Choroid plexus epithelial cell (primary cell): ENCODE data around the gene C1orf53.
A peak's percentile ranks its signal among the peaks of the same experiment; 100 is the strongest.
"Not testable (repeated sequence)": the region's sequence is repeated elsewhere in the genome, so short reads cannot be mapped to it uniquely, and the experiment has no call there.

Experiments used
- DNase-seq: peaks from one replicate; pipeline ENCODE4 v3.0.0-alpha.2; 2010; ENCODE audit warnings: low read depth
- H3K4me3 ChIP-seq: 2 replicates; pipeline ENCODE4 v1.5.1; 2011; ENCODE audit warnings: low read depth, mild to moderate bottlenecking, control low read depth, low read length, moderate library complexity
- TF ChIP-seq, protein P1 (sequence below): conservative IDR thresholded peaks from 2 replicates; pipeline ENCODE4 v1.5.1; 2011; ENCODE audit warnings: low read depth, mild to moderate bottlenecking, control low read depth, inconsistent platforms, low read length, moderate library complexity

C1orf53 gene

DNA sequence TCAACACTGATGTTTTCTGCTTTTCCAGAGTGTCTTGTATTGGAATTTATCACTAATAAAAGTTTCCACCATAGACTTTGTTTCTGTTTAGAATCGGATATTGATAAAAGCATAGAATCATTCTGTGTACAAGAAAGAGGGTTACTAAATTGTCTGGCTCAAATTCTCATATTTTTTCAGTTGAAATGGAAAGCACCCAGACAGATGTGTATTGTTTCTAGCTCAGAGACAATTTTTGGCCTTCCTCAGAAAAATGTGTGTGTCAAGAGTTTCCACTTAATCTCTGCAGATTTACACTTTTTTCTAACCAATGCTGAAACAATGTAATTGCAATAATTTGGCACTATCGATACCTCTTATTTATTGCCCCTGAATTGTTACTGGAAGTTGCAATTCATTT, 35.0 kb downstream of the C1orf53 start:
- DNase-seq, result no peak
- TF ChIP-seq, protein P1, sequence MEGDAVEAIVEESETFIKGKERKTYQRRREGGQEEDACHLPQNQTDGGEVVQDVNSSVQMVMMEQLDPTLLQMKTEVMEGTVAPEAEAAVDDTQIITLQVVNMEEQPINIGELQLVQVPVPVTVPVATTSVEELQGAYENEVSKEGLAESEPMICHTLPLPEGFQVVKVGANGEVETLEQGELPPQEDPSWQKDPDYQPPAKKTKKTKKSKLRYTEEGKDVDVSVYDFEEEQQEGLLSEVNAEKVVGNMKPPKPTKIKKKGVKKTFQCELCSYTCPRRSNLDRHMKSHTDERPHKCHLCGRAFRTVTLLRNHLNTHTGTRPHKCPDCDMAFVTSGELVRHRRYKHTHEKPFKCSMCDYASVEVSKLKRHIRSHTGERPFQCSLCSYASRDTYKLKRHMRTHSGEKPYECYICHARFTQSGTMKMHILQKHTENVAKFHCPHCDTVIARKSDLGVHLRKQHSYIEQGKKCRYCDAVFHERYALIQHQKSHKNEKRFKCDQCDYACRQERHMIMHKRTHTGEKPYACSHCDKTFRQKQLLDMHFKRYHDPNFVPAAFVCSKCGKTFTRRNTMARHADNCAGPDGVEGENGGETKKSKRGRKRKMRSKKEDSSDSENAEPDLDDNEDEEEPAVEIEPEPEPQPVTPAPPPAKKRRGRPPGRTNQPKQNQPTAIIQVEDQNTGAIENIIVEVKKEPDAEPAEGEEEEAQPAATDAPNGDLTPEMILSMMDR, result no peak

GRCh38 chr1:197937892-197938291, 35.5 kb downstream of the C1orf53 start:
- no peak for DNase-seq
- TF ChIP-seq, protein P1, result no peak

More for the DNA sequence above, 35.0 kb downstream of the C1orf53 start:
- H3K4me3 ChIP-seq, result no peak overlapping the region

GRCh38 chr1:197939159-197939980, 36.9 kb downstream of the C1orf53 start:
- H3K4me3 ChIP-seq, result not testable (repeated sequence)

More at GRCh38 chr1:197937892-197938291, 35.5 kb downstream of the C1orf53 start:
- no peak overlapping the region for H3K4me3 ChIP-seq

GRCh38 chr1:197942042-197942441, 39.6 kb downstream of the C1orf53 start:
- no peak for DNase-seq
- no peak overlapping the region for H3K4me3 ChIP-seq
- TF ChIP-seq, protein P1, result no peak

More at GRCh38 chr1:197939159-197939980, 36.9 kb downstream of the C1orf53 start:
- DNase-seq, result peak; percentile 53

- no peak for DNase-seq
- no peak overlapping the region for H3K4me3 ChIP-seq
- TF ChIP-seq, protein P1, result no peak
Measured at GRCh38 chr1:197944485-197944884, 42.1 kb downstream of the C1orf53 start.

DNA sequence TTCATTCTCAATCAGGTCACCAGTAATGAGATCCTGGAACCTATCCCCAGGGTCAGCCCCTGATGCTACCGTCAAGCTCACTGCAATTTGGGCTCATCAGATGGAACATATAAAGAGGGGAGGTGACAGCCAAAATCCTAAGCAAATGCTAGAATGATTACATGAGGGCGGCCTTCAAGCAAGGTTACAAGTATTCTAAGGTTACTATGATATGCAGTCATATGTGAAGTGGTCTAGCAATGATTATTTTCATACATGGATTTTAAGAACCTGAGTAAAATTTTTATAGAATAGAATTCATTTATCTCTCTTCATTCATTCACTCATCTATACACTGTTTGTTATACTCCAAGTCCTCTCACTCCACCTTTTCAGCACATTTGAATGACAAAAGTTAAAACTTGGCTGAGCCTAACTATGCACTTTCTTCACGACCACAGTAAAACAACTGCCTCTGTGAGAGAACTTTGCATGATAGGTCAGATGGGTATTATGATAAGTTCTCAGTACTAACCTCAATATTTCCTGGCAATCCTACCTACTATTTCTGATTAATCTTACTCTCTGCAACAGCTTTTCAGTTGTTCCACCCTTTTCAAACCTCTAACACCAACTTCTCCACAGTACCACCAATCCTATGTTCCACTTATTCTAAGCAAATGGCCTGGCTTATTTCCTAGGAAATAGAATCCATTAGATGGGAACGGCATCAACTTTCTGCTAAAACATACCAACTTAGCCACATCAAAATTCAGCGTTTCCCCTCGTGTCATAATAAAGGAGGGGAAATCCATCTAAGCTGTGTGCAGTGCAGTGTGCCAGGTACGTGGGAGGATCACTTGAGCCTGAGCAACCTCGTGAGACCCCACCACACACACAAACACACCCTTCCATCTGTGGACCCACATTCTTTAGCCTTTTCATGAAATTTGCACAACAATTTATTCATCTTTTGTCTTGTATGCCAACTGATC, 46.8 kb downstream of the C1orf53 start:
- DNase-seq, result no peak
- no peak overlapping the region for H3K4me3 ChIP-seq
- TF ChIP-seq, protein P1, result no peak

- H3K4me3 ChIP-seq, result no peak overlapping the region
- TF ChIP-seq, protein P1, result no peak
- no peak for DNase-seq
Measured at GRCh38 chr1:197951089-197951488, 48.7 kb downstream of the C1orf53 start.
